Umbilical cord (tissue), 2 donors: Measurements from ENCODE around the gene BDKRB2. TPM values are rescaled to one million over a fixed set of nuclear protein-coding genes. Genes with fewer than 3 reads are reported as not detected.

Source experiments
- DNase-seq: peaks from one replicate; pipeline ENCODE4 v3.0.0-alpha.2; 2015; ENCODE audit warnings: low spot score
- total RNA-seq: library from RNA; depleted of rRNA; stranded (reverse); fragments of >200 nt; gene quantifications from one replicate; pipeline ENCODE4 v1.2.3, GENCODE V29; 2014; ENCODE audit warnings: low replicate concordance; ENCODE audit not compliant: insufficient read depth

Gene BDKRB2
- total RNA-seq, result 7.0 TPM

DNA sequence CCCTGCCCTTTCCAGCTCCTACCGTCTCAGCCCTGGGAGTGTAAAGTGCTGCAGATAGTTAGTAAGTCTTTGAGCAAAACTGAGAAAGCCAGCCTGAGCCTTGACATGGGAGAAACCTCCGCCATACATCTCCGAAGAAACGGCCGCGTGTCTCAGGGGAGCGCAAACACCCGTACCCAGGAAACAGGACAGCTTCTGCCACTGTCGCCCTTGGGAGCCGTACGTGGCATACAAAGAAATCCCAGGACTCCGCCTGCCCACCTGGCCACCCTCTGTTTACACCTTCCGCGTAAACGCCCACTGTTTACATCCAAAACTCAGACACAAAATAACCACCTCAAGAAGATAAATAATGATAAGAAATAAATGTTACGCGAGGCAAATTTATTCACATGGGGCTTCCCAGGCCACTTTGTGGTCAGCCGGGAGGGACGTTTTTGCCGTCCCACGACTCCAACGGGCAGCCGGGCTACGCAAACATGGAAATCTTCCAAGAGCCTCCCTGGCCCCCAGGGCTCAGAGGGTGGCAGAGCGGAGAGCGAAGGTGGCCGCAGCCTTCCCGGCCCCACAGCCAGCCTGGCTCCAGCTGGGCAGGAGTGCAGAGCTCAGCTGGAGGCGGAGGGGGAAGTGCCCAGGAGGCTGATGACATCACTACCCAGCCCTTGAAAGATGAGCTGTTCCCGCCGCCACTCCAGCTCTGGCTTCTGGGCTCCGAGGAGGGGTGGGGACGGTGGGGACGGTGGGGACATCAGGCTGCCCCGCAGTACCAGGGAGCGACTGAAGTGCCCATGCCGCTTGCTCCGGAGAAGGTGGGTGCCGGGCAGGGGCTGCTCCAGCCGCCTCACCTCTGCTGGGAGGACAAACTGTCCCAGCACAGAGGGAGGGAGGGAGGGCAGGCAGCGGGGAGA lies at the start of gene BDKRB2:
TSS of gene BDKRB2 (plus strand) at position 689 of the 908 bp plus-strand sequence. CDS start 32,269 bp downstream, outside the sequence.
- DNase-seq, result peak; percentile 91

DNA sequence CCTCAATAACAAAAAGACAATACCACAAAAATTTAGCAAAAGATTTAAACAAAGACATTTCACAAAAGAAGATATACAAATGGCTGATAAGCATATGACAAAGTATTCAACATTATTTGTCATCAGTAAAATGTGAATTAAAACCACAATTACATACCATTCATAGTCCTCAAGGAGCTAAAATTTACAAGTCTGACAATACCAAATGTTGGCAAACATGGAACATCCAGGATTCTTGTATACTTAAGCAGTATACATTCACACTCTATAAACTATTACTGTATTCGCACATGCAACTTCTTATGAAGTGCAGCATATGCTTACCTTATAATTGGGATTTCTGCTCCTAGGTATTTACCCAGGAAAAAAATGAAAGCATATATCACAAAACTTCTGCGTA lies 49.7 kb upstream of the BDKRB2 start:
- no peak for DNase-seq

DNA sequence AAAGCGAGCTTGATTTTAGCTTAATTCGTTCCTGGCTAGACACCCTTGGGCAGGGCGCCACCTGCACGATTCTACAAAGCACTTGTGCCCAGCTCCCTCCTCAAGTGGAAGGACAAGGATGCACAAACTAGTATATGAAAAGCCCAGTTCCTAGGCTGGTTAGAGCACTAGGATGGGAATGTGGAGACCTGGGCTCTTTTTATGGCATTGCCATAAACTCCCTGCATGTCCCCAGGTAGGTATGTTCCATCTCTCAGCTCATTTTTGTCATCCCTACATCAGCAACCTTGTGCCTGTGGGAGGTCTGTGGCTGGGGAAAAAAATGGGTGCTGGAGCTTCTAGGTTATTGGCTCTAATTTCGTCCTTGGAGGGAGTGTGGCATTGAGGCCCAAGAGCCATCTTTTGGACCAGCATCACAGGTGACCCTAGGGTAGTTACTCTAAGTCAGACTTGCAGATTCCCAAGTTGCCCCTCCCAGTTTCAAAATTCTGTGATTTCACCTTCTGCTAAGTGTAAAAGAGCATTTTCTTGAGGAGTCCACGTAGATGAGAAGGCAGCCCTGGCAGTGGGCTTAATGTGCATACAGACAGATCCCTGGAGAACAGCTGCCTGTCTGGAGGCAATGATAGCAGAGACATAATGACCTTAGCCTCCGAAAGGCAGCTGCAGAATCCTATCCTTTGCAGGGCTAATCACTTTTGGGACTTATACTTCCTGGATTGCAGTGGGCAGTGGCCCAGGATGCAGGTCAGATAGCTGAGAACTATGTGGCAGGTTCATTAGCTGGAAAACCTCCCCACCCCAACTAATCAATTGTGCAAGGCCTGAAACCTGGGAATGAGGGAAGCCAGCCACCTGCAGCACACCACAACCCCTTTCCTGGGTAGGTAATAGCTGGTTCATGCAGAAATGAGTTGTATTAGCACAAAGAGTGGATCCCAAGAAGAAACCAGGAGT lies 47.6 kb upstream of the BDKRB2 start:
- no peak for DNase-seq

DNA sequence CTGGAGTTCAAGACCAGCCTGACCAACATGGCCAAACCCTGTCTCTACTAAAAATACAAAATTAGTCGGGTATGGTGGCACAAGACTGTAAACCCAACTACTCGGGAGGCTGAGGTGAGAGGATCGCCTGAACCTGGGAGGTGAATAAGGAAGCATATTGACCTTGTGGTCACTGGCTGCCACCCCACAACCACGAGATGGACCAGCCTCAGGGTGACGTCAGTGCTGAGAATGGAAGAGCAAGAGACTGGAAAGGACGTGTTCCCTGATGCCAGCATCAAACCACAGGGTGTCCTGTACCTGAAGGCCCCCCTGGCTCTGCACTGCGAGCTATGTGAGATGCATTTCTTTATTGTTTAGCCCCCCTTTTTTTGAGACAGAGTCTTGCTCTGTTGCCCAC lies 45.9 kb upstream of the BDKRB2 start:
- no peak for DNase-seq

DNA sequence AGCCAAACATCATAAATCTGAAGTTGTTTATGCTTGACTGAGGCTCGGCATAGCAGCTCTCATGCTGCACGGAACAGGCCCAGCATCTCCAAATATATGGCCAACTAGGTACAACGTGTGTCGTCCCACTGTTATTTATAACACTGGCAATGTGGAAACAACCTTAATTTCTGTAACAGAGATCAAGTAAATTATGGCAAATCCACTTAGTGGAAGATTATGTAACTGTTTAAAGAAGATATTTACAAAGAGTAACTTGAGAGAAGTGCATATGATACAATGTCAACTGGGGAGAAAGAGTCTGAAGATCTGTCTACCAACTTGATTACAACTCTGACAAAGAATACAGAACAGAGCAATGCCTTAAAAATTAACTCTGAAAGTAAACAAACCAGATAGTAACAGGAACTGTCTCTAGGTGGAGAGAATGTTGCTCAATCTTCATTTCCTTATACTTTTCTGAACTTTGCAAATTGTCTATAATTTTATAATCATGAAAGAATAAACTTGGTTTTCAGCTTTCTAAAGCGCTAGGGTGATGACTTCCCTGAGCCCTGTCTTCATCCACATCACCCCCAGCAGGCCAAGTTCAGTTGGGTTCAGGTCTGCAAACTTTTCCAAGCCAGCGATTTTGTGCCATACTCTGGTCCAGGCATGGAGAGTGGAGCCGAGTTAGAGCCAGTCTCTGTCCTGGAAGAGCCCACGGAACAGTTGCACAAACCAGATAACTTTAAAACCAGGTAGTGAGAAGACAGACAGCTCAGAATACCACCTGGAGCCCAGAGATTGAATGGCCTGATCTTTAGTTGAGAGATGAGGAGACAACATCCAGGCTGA lies 44.3 kb upstream of the BDKRB2 start:
- DNase-seq, result no peak

DNA sequence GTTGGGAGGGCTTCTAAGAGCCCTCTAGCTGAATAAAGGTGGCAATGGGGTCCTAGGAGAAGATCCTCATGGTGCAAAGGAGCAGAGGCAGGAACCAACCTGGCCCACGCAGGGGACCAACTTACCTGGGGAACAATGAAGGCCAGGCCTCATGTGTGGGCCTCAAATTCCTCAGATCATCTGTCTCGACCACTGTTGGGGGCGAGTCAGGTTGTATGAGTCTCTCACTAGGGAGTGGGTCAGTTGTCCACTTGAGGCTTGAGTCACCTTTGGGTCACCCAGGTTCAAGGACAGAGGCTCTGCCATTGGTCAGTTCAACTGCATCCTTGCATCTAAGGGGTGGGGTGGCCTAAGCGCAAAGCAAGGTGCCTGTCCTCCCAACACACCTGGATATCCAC lies 43.7 kb upstream of the BDKRB2 start:
- DNase-seq, result no peak

DNA sequence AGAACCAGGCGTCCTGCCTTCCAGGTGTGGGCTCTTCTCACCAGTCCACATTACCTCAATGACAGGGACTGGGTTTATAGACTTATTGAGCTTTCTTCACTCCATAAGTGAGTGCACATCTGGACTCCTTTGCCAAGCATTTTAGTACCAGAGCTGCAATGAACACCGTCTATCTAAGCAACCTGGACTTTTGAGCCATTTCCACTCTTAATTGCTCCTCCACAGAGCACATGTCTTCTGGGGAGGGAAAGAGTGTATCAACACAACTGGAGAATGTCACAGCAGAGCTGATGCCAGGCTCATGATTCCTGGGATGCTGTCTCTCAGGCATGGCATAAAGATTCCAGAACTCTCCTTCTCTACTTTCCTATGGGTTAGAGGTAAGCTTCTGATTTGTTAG lies 43.0 kb upstream of the BDKRB2 start:
- DNase-seq, result no peak

DNA sequence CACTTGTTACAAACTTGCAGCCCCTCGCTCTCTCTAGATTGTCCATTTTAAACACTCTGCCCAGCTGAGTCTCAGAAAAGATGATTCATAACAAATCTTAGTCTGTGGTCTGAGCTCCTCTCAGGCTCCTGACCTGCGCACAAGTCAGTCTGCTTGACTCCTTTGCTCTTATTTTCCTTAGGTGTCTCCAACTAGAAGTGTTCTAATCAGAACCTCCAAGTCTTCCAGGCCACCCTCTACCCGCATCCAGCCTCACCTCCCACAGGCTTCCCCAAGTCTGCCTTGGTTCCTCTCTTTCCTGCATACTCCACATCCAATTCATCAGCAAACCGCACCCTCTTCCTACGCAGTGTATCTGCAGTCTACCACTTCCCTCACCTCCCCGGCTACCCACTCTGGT lies 42.4 kb upstream of the BDKRB2 start:
- no peak for DNase-seq

DNA sequence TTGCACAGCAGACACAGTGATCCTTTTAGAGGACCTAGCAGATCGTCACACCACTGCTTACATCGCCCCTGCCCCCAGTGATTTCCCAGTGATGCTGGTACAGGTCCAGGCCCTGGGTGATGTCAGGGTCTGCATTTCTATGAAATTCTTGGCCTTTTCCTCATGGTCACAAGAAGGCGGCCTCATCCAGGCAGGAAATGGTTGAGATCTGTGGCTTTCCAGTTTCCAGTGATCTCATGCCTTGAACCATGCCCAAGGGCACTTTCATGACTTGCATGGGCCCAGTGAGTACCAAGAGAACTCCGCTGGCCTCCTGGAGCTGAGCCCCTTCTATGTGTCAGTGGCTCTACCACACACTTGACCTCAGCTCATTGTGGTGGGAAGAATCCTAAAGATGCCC lies 41.9 kb upstream of the BDKRB2 start:
- no peak for DNase-seq

DNA sequence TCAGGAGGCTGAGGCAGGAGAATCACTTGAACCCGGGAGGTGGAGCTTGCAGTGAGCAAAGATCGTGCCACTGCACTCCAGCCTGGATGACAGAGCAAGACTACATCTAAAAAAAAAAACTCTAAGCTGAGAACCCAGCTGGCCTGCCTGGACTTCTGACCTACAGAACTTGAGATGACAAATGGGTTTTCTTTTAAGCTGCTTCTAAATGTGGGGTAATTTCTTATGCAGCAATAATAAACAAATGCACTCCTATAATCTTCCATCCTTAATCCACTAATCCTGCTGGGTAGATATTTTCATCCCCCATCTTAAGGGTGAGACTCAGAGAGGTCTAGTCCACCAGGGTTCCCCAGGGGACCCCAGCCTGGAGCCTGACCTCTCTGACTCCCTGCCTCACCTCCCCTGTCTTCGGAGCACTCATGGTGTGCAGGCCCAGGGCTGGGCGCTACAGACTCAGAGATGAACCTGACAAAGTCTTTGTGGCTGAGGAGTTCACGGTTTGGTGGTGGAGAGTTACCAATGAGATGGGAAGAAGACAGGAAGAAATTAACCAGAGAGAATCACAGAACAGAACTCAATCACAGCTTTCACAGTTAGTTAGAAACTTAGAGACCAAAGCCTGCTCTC lies 39.7 kb upstream of the BDKRB2 start:
- DNase-seq, result no peak

DNA sequence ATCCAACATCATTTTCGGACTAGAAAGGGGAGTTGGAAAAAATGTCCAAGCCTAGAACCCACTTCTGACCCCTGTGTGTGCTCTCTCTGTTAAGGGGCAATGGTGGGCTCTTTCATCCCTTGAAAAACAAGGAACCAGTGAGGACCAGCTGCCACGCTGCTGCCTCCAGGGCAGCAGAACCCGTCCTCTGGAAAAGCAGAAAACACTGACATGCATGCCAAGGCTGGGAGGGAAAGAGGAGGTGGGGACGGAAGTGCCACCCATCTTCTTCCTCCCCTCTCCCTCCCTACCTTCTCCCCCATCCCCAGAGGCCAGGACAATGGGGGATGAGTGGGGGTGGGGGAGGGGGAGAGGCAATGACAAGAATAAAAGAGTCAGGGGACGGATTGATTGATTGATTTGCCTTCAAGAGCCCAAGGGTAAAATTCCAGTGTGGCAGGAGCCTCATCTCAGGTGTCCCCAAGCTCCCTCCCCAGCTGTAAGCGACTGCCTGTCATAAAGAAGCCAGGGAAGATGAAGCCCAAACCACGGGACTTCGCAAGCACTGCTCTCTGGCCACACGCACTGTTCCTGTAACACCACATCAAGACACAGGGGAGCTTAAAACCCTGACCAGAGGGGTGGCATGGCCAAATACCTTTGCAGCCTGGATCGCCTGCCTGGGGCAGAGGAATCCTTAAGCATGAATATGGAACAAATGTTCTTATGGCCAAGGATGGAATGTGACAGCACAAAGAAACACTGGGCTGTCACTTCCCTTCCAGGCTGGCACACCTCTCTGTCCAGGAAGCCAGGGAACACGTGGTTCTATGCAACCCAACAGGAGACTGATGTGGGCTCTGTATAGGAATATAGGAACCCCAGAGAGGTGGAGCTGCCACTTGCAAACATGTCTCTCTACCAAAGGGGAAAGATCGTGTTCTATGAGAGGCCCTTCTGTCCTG lies 38.9 kb upstream of the BDKRB2 start:
- DNase-seq, result no peak

DNA sequence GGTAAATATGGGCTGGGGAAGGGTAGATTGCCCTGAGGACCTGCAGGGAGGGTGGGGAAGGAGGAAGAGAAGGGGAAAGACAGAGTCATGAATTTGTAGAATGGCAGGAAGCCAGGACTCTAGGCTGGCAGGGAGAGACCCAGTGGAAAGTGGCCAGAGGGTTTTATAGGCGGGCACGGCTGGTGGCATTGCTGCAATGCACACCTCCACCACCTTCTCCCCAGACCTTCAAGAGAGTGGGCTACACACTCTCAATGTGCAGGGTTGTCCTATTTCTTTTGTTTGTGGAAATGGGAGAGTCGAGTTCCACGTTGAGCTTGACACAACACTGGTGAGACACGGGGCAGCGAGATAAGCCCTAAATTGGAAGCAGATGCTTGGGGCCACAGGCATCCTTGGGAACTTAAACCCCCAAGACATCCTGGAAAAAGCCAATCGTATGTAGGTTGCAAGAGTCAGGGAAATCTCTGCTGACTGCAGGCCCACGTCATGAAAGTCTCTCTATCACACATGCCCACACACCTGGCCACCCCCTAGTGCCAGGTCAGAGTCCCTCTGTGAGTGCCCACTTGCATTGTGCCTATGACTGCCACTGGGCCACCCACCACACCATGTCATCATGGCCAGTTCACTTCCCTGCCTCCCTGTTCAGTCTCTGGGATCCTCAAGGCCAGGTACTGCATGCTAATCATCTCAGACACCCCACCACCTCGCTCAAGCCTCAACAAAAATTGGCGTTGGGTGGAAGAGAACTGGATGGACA lies 38.0 kb upstream of the BDKRB2 start:
- DNase-seq, result no peak

DNA sequence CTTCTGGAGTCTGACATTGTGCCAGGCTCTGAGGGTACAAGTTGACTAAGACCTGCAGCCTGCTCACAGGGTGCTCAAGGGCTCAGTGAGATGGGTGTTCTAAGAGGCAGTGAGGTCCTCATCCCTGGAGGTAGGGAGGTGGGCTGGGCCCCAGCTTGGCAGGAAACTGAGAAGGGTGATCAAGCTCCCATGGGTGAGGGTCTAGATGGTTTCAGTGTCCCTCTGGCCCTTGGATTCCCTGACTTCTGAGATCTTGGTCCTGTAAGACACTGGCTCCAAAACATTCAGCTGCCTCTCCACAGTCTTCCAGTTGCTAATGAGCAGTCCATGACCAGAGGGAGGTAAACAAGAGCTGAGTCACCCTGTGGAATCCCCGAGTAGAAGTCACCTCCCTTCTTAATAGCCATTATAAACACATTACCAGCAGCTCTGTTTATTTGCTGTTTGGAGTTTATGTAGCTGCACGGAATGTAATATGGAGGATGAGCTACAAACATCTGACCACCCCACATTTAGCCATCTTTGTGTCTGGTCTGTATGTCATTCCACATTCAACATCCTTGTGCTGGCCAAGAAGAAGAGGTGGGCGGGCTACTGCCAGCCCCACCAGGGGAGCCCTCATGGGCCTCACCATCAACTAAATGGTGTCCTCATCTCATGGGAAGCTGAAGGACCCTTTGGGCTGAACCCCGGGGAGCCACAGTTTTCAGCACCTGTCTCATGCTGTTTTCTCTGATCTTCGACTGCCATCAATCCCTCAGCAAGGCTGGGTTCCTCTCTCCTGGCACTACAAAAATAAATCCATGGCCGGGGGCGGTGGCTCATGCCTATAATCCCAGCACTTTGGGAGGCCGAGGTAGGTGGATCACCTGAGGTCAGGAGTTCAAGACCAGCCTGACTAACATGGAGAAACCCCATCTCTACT lies 37.2 kb upstream of the BDKRB2 start:
- no peak for DNase-seq

DNA sequence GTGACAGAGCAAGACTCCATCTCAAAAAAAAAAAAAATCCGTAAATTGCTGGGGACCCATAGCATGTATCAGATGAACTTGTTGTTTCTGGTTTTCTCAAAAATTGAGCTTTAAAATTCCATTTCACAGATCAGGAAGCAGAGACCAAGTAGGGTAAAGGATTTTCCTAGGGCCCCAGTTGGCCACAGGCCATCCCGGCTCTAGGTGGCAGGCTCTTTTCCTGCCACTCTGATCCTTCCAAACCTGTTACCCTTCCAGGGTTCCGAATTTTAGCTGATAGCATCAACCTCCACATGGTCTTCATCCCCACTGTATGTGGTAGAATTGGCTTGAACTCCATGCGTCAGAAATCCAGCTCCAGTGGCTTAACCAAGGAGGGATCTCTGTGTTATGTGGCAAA lies 36.1 kb upstream of the BDKRB2 start:
- no peak for DNase-seq

DNA sequence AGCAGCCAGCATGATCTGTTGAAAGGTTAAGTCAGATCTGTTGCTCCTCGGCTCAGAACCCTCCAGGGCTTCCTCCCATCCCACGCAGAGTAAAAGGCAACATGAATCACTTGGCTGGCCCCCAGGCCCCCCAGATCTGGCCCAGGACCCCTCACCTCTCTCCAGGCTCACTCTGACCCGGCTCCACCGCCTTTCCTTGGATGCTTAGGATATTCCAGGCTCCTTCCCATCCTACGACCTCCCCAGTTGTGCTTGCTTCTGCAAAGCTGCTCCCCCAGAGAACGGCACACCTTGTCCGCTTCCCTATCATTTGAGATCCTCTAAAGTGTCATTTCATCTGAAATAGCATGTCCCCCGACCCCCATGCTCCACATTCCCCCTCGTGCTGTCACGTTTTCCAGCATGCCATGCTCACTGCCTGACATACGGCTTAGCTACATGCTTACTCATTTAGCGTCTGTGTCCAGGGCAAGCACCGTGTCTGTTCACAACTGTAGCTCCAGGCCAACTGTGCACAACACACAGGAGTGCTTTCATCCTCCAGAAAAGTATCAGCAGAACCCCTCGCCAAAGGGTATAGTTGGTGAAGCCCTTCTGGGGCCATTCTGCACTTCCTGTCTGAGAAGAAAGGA lies 33.6 kb upstream of the BDKRB2 start:
- no peak for DNase-seq

DNA sequence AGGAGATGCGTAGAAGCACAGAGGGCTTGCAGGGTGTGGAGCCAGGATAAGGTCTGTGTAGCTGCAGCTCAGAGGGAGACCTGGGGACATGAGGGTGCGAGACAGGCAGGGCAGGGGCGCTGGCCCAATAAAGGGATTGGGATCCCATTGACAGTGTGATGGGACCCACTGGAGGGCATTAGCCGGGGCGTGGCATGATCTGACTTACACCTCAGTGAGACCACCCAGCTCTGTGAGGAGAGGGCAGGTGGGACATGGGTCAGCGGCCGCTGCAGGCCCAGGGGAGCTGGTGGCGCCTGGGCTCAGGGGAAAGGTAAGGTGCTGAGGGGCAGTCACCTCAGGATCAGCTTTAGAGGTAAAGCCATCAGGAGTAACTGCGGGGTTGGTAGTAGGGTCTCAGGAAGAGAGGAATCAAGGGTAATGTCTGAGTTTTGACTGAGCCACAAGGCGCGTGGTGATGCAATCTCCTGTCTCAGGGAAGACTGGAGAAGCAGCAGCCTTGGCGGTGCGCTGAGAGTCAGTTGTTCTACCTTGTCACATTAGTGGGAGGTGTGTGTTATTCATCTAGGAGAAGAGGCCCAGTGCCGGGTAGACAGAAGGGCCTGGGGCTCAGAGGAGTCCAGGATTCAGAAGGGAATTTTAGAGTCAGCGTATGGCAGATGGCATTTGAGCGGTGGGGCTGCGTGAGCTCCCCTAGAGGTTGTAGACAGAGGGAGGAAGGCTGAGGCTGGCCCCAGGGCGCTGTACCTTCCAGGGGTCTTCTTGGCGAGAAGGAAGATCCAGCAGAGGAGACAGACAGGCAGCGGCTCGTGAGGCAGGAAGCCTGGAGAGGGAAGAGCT lies 30.8 kb upstream of the BDKRB2 start:
- no peak for DNase-seq

DNA sequence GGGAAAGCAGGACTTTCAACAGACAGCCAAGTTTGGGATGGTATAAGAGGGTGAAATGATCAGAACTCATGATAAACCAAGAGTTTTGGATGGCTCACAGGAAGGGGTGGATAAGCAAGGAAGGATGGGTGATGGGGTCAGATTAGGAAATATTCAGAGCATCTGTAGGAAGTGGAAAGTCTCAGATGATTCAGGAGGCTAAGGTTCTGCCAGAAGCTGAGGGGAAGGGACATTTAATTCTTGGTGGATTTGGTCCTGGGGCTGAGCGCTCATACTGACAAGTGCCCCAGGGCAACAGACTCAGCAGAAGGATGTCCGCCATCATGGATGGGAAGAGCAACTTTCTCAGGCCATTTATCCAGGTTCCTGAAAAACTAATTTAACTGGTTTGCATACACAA lies 28.4 kb upstream of the BDKRB2 start:
- DNase-seq, result peak; percentile 46
